GM12878 (cell line): ENCODE data around the gene GLB1L. TPM values are rescaled to one million over a fixed set of nuclear protein-coding genes. Genes with fewer than 3 reads are reported as not detected.

Experiments
- ATAC-seq: fragments of 200-7000 bp; cut with Tn5 transposase; 3 replicates; pipeline ENCODE4 v1.9.1; 2020; ENCODE audit warnings: mild to moderate bottlenecking, moderate library complexity
- BruUV-seq: library from RNA; stranded (reverse); fragments of 400-500 nt; replicated peaks from 2 replicates; lab custom pipeline; 2021; lab: Mats Ljungman, UMichigan
- CTCF ChIA-PET: fragments of 300-600 bp; sonication (Branson Sonifier 250); formaldehyde crosslinking; extraction: SDS; loops from one replicate; lab custom pipeline; 2021; ENCODE audit warnings: inconsistent platforms; lab: Yijun Ruan, JAX
- POLR2A ChIA-PET: fragments of 350-600 bp; formaldehyde crosslinking; extraction: SDS; loops from one replicate; lab custom pipeline; 2021; ENCODE audit warnings: inconsistent platforms; lab: Charles Lee
- RAD21 ChIA-PET: fragments of 300-600 bp; sonication (Branson Sonifier 250); formaldehyde crosslinking; loops from one replicate; lab custom pipeline; 2023; ENCODE audit warnings: antibody characterized with exemption; ENCODE audit not compliant: unreplicated experiment; lab: Charles Lee
- SMC1A ChIA-PET: fragments of 300-600 bp; sonication (Branson Sonifier 250); formaldehyde crosslinking; loops from one replicate; lab custom pipeline; 2023; ENCODE audit not compliant: unreplicated experiment, uncharacterized antibody; lab: Charles Lee
- DNase-seq: peaks from one replicate; pipeline ENCODE4 v3.0.0-alpha.2; 2011; ENCODE audit warnings: low read depth, low spot score
- FAIRE-seq: peaks from 3 replicates; lab custom pipeline; 2011; peaks lifted over from hg19 to GRCh38; lab: Jason Lieb, UNC
- H2AFZ ChIP-seq: 2 replicates; pipeline ENCODE4 v1.6.0; 2011; ENCODE audit warnings: low read depth, low read length, control low read depth; ENCODE audit not compliant: control insufficient read depth
- H3K27ac ChIP-seq: 2 replicates; pipeline ENCODE4 v1.5.1; 2011; ENCODE audit warnings: control low read depth; ENCODE audit not compliant: control insufficient read depth, insufficient read depth
- H3K27me3 ChIP-seq, 2 experiments: replicated peaks in 1 of 2; 2 replicates each; pipeline versions ENCODE4 v1.6.0 to v1.6.1; 2011; ENCODE audit warnings: low read length in 1 of 2; ENCODE audit not compliant: control insufficient read depth in 2 of 2, insufficient read depth in 2 of 2
- H3K36me3 ChIP-seq, 2 experiments: 2 replicates each; pipeline ENCODE4 v1.5.1; 2011; ENCODE audit warnings: low read length in 1 of 2; ENCODE audit not compliant: control insufficient read depth in 2 of 2, insufficient read depth in 2 of 2
- H3K4me1 ChIP-seq: 2 replicates; pipeline ENCODE4 v1.6.1; 2011; ENCODE audit warnings: mild to moderate bottlenecking, low read length, moderate library complexity, mixed read lengths; ENCODE audit not compliant: control insufficient read depth, insufficient read depth
- H3K4me2 ChIP-seq: 2 replicates; pipeline ENCODE4 v1.6.0; 2011; ENCODE audit warnings: control low read depth; ENCODE audit not compliant: control insufficient read depth, insufficient read depth
- H3K4me3 ChIP-seq: fragments of 200-600 bp; sonication (generic); 2 replicates; pipeline ENCODE4 v1.5.1; 2016
- H3K79me2 ChIP-seq: 2 replicates; pipeline ENCODE4 v1.6.0; 2011; ENCODE audit warnings: low read length; ENCODE audit not compliant: control insufficient read depth, insufficient read depth
- H3K9ac ChIP-seq: 2 replicates; pipeline ENCODE4 v1.8.0; 2011; ENCODE audit warnings: low read length, control low read depth, mixed read lengths; ENCODE audit not compliant: control insufficient read depth, insufficient read depth
- H3K9me3 ChIP-seq: replicated peaks from 3 replicates; pipeline ENCODE4 v1.5.1; 2011; ENCODE audit warnings: mild to moderate bottlenecking, low read length; ENCODE audit not compliant: control insufficient read depth, insufficient read depth
- H4K20me1 ChIP-seq: 2 replicates; pipeline ENCODE4 v1.6.0; 2011; ENCODE audit not compliant: control insufficient read depth, insufficient read depth
- ATF7 ChIP-seq: fragments of 450-650 bp; IDR thresholded peaks from 2 replicates; pipeline ENCODE4 v1.6.1; 2016; ENCODE audit warnings: low read depth, mild to moderate bottlenecking
- CBX3 ChIP-seq: fragments of 200-600 bp; sonication (generic); IDR thresholded peaks from 2 replicates; pipeline ENCODE4 v1.6.1; 2016; ENCODE audit warnings: low read depth, borderline replicate concordance
- FOS ChIP-seq: IDR thresholded peaks from 3 replicates; pipeline ENCODE4 v1.6.1; 2011; ENCODE audit warnings: borderline replicate concordance; ENCODE audit not compliant: insufficient read length; ENCODE audit errors: extremely low read depth
- FOXK2 ChIP-seq: fragments of 450-650 bp; IDR thresholded peaks from 2 replicates; pipeline ENCODE4 v1.6.1; 2017; ENCODE audit warnings: mild to moderate bottlenecking, moderate library complexity
- LARP7 ChIP-seq: fragments of 450-650 bp; IDR thresholded peaks from 2 replicates; pipeline ENCODE4 v1.6.1; 2017; ENCODE audit warnings: mild to moderate bottlenecking
- NR2F1 ChIP-seq: fragments of 450-650 bp; conservative IDR thresholded peaks from 2 replicates; pipeline ENCODE4 v1.6.1; 2017; ENCODE audit warnings: mild to moderate bottlenecking
- RELA ChIP-seq: fragments of 450-650 bp; IDR thresholded peaks from 2 replicates; pipeline ENCODE4 v1.8.0; 2014; ENCODE audit warnings: borderline replicate concordance; ENCODE audit not compliant: partially characterized antibody
- TARDBP ChIP-seq: IDR thresholded peaks from 2 replicates; pipeline ENCODE4 v1.6.1; 2016; ENCODE audit warnings: borderline replicate concordance
- TCF12 ChIP-seq: IDR thresholded peaks from 2 replicates; pipeline ENCODE4 v1.6.1; 2011; ENCODE audit warnings: low read depth, mild to moderate bottlenecking, low read length
- ZBTB11 ChIP-seq: fragments of 450-650 bp; formaldehyde crosslinking; IDR thresholded peaks from 2 replicates; pipeline ENCODE4 v1.5.0; 2022; ENCODE audit warnings: mild to moderate bottlenecking, missing genetic modification characterization
- WGBS: methylation state at CpG from one replicate; pipeline ENCODE4 v1.1.6; 2016; ENCODE audit warnings: low lambda C conversion rate; ENCODE audit not compliant: insufficient replicate concordance, insufficient coverage; ENCODE audit errors: missing lambda C conversion rate; 5-methylcytosine and 5-hydroxymethylcytosine counted together
- in situ Hi-C: fragments of 300-500 bp; cut with MboI; formaldehyde crosslinking; loops from 9 replicates; pipeline ENCODE4 v1.14.3; 2018; ENCODE audit warnings: mixed read lengths
- intact Hi-C: fragments of 100-400 bp; cut with micrococcal nuclease; formaldehyde crosslinking; loops from one replicate; pipeline ENCODE4 v1.14.2; 2022; ENCODE audit not compliant: unreplicated experiment
- polyA plus RNA-seq, 11 experiments: library from polyadenylated mRNA; depleted of rRNA in 4 of 11; unstranded in 6 of 11; stranded (reverse) in 5 of 11; fragments of >200 nt; fragmentation: Nextera tagmentation in 4 of 11; fragmentation: Illumina TruSeq in 1 of 11; extraction: Ambion mirVana in 4 of 11; extraction: Trizol in 1 of 11; gene quantifications; 1 replicate in 1 of 11; 2 replicates in 10 of 11; pipeline versions ENCODE4 v1.2.1 to v1.2.3, GENCODE V29; 2011 to 2016; ENCODE audit warnings: inconsistent platforms in 2 of 11, missing spikeins in 2 of 11, low read depth in 1 of 11
- total RNA-seq, 4 experiments: library from RNA; depleted of rRNA in 3 of 4; stranded (reverse); fragments of >200 nt in 3 of 4; fragmentation: Illumina TruSeq in 1 of 4; extraction: Trizol in 1 of 4; gene quantifications; 2 replicates each; pipeline versions ENCODE4 v1.2.1 to v1.2.3, GENCODE V29; 2013 to 2021
- TF ChIP-seq, protein P1 (sequence below): IDR thresholded peaks from 2 replicates; pipeline ENCODE4 v1.6.1; 2012; ENCODE audit warnings: low read depth, low read length, improper control_type of control experiment
- TF ChIP-seq, protein P2 (sequence below): fragments of 450-650 bp; IDR thresholded peaks from 2 replicates; pipeline ENCODE4 v1.6.1; 2018; ENCODE audit warnings: mild to moderate bottlenecking, low read depth, moderate library complexity; ENCODE audit not compliant: partially characterized antibody
- TF ChIP-seq, protein P3 (sequence below), 3 experiments: IDR thresholded peaks in 2 of 3; conservative IDR thresholded peaks in 1 of 3; 2 replicates each; pipeline ENCODE4 v1.5.1; 2011; ENCODE audit warnings: low read depth in 3 of 3, low read length in 3 of 3, mild to moderate bottlenecking in 3 of 3, control low read depth in 2 of 3, moderate library complexity in 2 of 3, inconsistent platforms in 1 of 3, mixed read lengths in 1 of 3; ENCODE audit not compliant: control insufficient read depth in 2 of 3, insufficient read depth in 1 of 3; ENCODE audit errors: extremely low read depth in 1 of 3

Gene GLB1L
- total and polyA plus RNA-seq, 10 of the 15 experiments (the other 5 are each of a cell fraction or from before 2014, with no cell fraction given), result 0.29 to 4.6 (median 2.7) TPM

GRCh38 chr2:219272995-219273394 is 27.8 kb upstream of the GLB1L start:
- 46% methylated on average over 2 of the region's 2 CpGs for WGBS
- no peak overlapping the region for H3K9ac ChIP-seq
- no peak overlapping the region for H3K27ac ChIP-seq
- no peaks in the 10 kb centered on the region for H3K9me3 ChIP-seq
- DNase-seq (no peak), ATAC-seq (no peak), FAIRE-seq (no peak)
- BruUV-seq, result no TSS peak
- in situ Hi-C loops (no loop called here), intact Hi-C loops (no loop called here)
- no peaks in the 10 kb centered on the region for H3K27me3 ChIP-seq
- ChIA-PET RAD21 (no interaction called here), SMC1A (interaction anchor here (8.3 kb wide), 1 partner anchor 21 kb away, joined by 98 read pairs; the partner anchor contains the start of genes TUBA4A and TUBA4B), POLR2A (interaction anchor here (0.6 to 2.1 kb wide), 2 partner anchors 18 to 19 kb away, joined by 7 to 9 read pairs; partner anchors contain the start of gene TUBA4A), CTCF (interaction anchor here (1.0 to 13.5 kb wide), 2 partner anchors 18 to 20 kb away, joined by 4 to 257 read pairs; no protein-coding TSS in a partner anchor)
- H3K4me2 ChIP-seq, result no peak overlapping the region
- H3K4me3 ChIP-seq, result no peak overlapping the region
- H4K20me1 ChIP-seq, result no peaks in the 10 kb centered on the region
- H3K4me1 ChIP-seq, result peaks cover 6% of the 10 kb centered on the region
- H2AFZ ChIP-seq, result no peak overlapping the region
- no peaks in the 10 kb centered on the region for H3K79me2 ChIP-seq
- no peaks in the 10 kb centered on the region for H3K36me3 ChIP-seq
- TF ChIP-seq FOS (no peak), RELA (no peak), TCF12 (no peak), TARDBP (no peak), ATF7 (no peak), FOXK2 (no peak), CBX3 (no peak), LARP7 (no peak), NR2F1 (no peak), ZBTB11 (CRISPR knock-in tag) (no peak)
- TF ChIP-seq, protein P1, sequence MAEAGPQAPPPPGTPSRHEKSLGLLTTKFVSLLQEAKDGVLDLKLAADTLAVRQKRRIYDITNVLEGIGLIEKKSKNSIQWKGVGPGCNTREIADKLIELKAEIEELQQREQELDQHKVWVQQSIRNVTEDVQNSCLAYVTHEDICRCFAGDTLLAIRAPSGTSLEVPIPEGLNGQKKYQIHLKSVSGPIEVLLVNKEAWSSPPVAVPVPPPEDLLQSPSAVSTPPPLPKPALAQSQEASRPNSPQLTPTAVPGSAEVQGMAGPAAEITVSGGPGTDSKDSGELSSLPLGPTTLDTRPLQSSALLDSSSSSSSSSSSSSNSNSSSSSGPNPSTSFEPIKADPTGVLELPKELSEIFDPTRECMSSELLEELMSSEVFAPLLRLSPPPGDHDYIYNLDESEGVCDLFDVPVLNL, result no peak
- TF ChIP-seq, protein P2, sequence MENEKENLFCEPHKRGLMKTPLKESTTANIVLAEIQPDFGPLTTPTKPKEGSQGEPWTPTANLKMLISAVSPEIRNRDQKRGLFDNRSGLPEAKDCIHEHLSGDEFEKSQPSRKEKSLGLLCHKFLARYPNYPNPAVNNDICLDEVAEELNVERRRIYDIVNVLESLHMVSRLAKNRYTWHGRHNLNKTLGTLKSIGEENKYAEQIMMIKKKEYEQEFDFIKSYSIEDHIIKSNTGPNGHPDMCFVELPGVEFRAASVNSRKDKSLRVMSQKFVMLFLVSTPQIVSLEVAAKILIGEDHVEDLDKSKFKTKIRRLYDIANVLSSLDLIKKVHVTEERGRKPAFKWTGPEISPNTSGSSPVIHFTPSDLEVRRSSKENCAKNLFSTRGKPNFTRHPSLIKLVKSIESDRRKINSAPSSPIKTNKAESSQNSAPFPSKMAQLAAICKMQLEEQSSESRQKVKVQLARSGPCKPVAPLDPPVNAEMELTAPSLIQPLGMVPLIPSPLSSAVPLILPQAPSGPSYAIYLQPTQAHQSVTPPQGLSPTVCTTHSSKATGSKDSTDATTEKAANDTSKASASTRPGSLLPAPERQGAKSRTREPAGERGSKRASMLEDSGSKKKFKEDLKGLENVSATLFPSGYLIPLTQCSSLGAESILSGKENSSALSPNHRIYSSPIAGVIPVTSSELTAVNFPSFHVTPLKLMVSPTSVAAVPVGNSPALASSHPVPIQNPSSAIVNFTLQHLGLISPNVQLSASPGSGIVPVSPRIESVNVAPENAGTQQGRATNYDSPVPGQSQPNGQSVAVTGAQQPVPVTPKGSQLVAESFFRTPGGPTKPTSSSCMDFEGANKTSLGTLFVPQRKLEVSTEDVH, result no peak
- TF ChIP-seq, protein P3, sequence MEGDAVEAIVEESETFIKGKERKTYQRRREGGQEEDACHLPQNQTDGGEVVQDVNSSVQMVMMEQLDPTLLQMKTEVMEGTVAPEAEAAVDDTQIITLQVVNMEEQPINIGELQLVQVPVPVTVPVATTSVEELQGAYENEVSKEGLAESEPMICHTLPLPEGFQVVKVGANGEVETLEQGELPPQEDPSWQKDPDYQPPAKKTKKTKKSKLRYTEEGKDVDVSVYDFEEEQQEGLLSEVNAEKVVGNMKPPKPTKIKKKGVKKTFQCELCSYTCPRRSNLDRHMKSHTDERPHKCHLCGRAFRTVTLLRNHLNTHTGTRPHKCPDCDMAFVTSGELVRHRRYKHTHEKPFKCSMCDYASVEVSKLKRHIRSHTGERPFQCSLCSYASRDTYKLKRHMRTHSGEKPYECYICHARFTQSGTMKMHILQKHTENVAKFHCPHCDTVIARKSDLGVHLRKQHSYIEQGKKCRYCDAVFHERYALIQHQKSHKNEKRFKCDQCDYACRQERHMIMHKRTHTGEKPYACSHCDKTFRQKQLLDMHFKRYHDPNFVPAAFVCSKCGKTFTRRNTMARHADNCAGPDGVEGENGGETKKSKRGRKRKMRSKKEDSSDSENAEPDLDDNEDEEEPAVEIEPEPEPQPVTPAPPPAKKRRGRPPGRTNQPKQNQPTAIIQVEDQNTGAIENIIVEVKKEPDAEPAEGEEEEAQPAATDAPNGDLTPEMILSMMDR (IDR thresholded peaks at IDR 0.05 in 2 of 3, conservative IDR thresholded peaks at IDR 0.05 in 1 of 3; ENCODE audit: control insufficient read depth in 2 of 3, extremely low read depth in 1 of 3, insufficient read depth in 1 of 3, low read depth in 3 of 3, low read length in 3 of 3), result no peak
